Mesothelial cell of epicardium (in vitro differentiated cells): ENCODE data around the gene BLOC1S1. TPM values are rescaled to one million over a fixed set of nuclear protein-coding genes. Genes with fewer than 3 reads are reported as not detected.

Source experiments
- DNase-seq, 2 experiments: peaks; one replicate each; pipeline ENCODE4 v3.0.0; 2021; ENCODE audit warnings: low spot score in 2 of 2; ENCODE audit not compliant: unreplicated experiment in 2 of 2
- H3K27ac Mint-ChIP-seq: 2 replicates; pipeline ENCODE4 v1.8.0; 2021; ENCODE audit warnings: mixed read lengths
- H3K27me3 Mint-ChIP-seq: 2 replicates; pipeline ENCODE4 v1.8.0; 2021; ENCODE audit warnings: low read depth, mixed read lengths
- H3K36me3 Mint-ChIP-seq: 2 replicates; pipeline ENCODE4 v1.8.0; 2021; ENCODE audit warnings: mixed read lengths
- H3K4me1 Mint-ChIP-seq: 2 replicates; pipeline ENCODE4 v1.8.0; 2021; ENCODE audit warnings: mixed read lengths
- H3K4me3 Mint-ChIP-seq: 2 replicates; pipeline ENCODE4 v1.8.0; 2021; ENCODE audit warnings: mild to moderate bottlenecking, moderate library complexity, mixed read lengths
- H3K9me3 Mint-ChIP-seq: 2 replicates; pipeline ENCODE4 v1.8.0; 2021; ENCODE audit warnings: mixed read lengths
- CTCF ChIP-seq: fragments of 200-600 bp; sonication (generic); IDR thresholded peaks from one replicate; pipeline ENCODE4 v1.5.0; 2021; ENCODE audit warnings: antibody characterized with exemption; ENCODE audit not compliant: unreplicated experiment
- total RNA-seq: library from RNA; stranded (reverse); gene quantifications from 3 replicates; pipeline ENCODE4 v1.2.1, GENCODE V29; 2021

The BLOC1S1 gene
- total RNA-seq, 1 donor from 2014 or later, result 58.0 TPM

GRCh38 chr12:55684761-55685370 is 31.0 kb upstream of the BLOC1S1 start:
- Mint-ChIP-seq H3K27me3 (peaks cover 40% of the 10 kb centered on the region), H3K27ac (no peak overlapping the region), H3K9me3 (no peaks in the 10 kb centered on the region), H3K4me1 (peaks cover 7% of the 10 kb centered on the region), H3K4me3 (no peak overlapping the region), H3K36me3 (no peaks in the 10 kb centered on the region)
- no peak for DNase-seq
- TF ChIP-seq CTCF, result no peak

GRCh38 chr12:55685671-55686070 is 30.2 kb upstream of the BLOC1S1 start:
- H3K36me3 Mint-ChIP-seq, result no peaks in the 10 kb centered on the region
- peaks cover 34% of the 10 kb centered on the region for H3K27me3 Mint-ChIP-seq
- H3K4me1 Mint-ChIP-seq, result peaks cover 7% of the 10 kb centered on the region
- H3K9me3 Mint-ChIP-seq, result no peaks in the 10 kb centered on the region
- DNase-seq, result no peak
- no peak overlapping the region for H3K27ac Mint-ChIP-seq
- no peak for TF ChIP-seq CTCF
- H3K4me3 Mint-ChIP-seq, result no peak overlapping the region

GRCh38 chr12:55686366-55687010 is 29.4 kb upstream of the BLOC1S1 start:
- no peaks in the 10 kb centered on the region for H3K36me3 Mint-ChIP-seq
- H3K4me3 Mint-ChIP-seq, result no peak overlapping the region
- peaks cover 26% of the 10 kb centered on the region for H3K27me3 Mint-ChIP-seq
- H3K27ac Mint-ChIP-seq, result no peak overlapping the region
- DNase-seq, result no peak
- H3K4me1 Mint-ChIP-seq, result peaks cover 2% of the 10 kb centered on the region
- H3K9me3 Mint-ChIP-seq, result no peaks in the 10 kb centered on the region
- no peak for TF ChIP-seq CTCF

- peaks cover 19% of the 10 kb centered on the region for H3K27me3 Mint-ChIP-seq
- no peak overlapping the region for H3K4me3 Mint-ChIP-seq
- H3K36me3 Mint-ChIP-seq, result no peaks in the 10 kb centered on the region
- TF ChIP-seq CTCF, result no peak
- no peaks in the 10 kb centered on the region for H3K9me3 Mint-ChIP-seq
- no peaks in the 10 kb centered on the region for H3K4me1 Mint-ChIP-seq
- no peak overlapping the region for H3K27ac Mint-ChIP-seq
- no peak for DNase-seq
These were observed 28.1 kb upstream of the BLOC1S1 start for GRCh38 chr12:55687746-55688145.

- Mint-ChIP-seq H3K9me3 (no peaks in the 10 kb centered on the region), H3K27me3 (peaks cover 10% of the 10 kb centered on the region), H3K36me3 (no peaks in the 10 kb centered on the region), H3K4me3 (no peak overlapping the region), H3K4me1 (no peaks in the 10 kb centered on the region), H3K27ac (no peak overlapping the region)
- no peak for DNase-seq
- TF ChIP-seq CTCF, result no peak
These were observed 26.9 kb upstream of the BLOC1S1 start for GRCh38 chr12:55688716-55689655.
